GM23248 (cell line): Measurements from ENCODE around the gene TBCK.

ENCODE experiments used
- EZH2 ChIP-seq: fragments of 200-600 bp; sonication (generic); IDR thresholded peaks from 2 replicates; pipeline ENCODE4 v1.6.1; 2018; ENCODE audit warnings: antibody characterized with exemption, mild to moderate bottlenecking; ENCODE audit not compliant: insufficient read depth, poor library complexity, severe bottlenecking
- EZH2phosphoT487 ChIP-seq: fragments of 200-600 bp; sonication (generic); IDR thresholded peaks from 2 replicates; pipeline ENCODE4 v1.6.1; 2018; ENCODE audit warnings: antibody characterized with exemption, moderate library complexity, mild to moderate bottlenecking, low read depth; ENCODE audit not compliant: insufficient read depth

DNA sequence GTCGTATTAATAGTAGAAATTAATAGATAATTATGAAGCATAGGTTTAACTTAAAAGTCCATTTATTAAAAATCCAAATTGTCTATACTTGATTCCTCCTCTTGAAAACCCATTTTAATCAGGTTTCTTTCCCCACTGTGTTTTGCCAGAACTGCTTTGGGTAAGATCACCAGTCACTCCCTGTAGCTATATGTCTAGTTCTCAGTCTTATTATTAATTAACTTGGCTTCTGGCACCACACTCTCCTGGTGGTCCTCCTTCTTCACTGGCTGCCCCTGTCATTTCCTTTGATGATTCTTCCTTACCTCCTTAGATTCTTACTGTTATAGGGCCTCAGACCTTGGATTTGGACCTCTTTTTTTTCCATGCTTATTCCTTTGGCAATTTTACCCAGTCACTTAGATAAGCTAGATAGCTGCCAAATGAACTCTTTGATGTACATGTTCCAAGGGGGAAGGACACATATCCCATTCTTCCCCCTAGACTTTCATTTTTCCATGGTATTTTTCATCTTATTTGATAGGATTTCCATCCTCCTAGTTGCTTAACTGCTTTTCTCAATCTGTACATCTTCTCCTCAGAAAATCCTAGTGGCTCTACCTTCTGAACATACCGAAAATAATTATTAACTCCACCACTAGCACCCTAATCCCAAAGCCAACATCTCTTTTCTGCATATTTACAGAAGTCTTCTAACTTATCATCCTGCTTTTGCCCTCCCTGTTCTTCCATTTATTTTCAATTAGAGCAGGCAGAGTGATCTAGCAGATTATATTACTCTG is 28.0 kb upstream of the TBCK start:
- TF ChIP-seq EZH2phosphoT487 (no peak), EZH2 (no peak)
